SK-N-SH (cell line): ENCODE data around the gene SCEL. TPM values are rescaled to one million over a fixed set of nuclear protein-coding genes. Genes with fewer than 3 reads are reported as not detected.
A peak's percentile ranks its signal among the peaks of the same experiment; 100 is the strongest.

Source experiments
- CTCF ChIA-PET: fragments of 300-600, 350-600 bp; formaldehyde crosslinking; extraction: SDS; loops from one replicate; lab custom pipeline; 2021; lab: Yijun Ruan, JAX
- POLR2A ChIA-PET: fragments of 350-600 bp; sonication (Branson Sonifier 250); formaldehyde crosslinking; extraction: SDS; loops from one replicate; lab custom pipeline; 2020; ENCODE audit warnings: antibody characterized with exemption, inconsistent platforms; lab: Yijun Ruan, JAX
- DNase-seq: peaks from one replicate; pipeline ENCODE4 v3.0.0; 2012
- H2AFZ ChIP-seq: fragments of 200-600 bp; sonication (generic); 2 replicates; pipeline ENCODE4 v1.8.1; 2016; ENCODE audit warnings: antibody characterized with exemption, mild to moderate bottlenecking, low read depth
- H3F3A ChIP-seq: fragments of 200-600 bp; sonication (generic); replicated peaks from 2 replicates; pipeline ENCODE3; 2016; ENCODE audit warnings: antibody characterized with exemption, mild to moderate bottlenecking; ENCODE audit not compliant: insufficient read depth
- H3K27ac ChIP-seq, 2 experiments: fragments of 200-500 bp in 1 of 2; fragments of 200-600 bp in 1 of 2; sonication (Bioruptor generic) in 1 of 2; sonication (generic), shearing (Covaris generic) in 1 of 2; 2 replicates each; pipeline versions ENCODE4 v1.5.1 to v1.6.1; 2014 to 2016; ENCODE audit warnings: low read depth in 2 of 2, inconsistent platforms in 1 of 2, low read length in 1 of 2, mild to moderate bottlenecking in 1 of 2, mixed read lengths in 1 of 2
- H3K27me3 ChIP-seq: fragments of 200-600 bp; sonication (generic), shearing (Covaris generic); 2 replicates; pipeline ENCODE4 v1.6.1; 2016; ENCODE audit warnings: mixed run types; ENCODE audit not compliant: insufficient read depth
- H3K36me3 ChIP-seq, 2 experiments: fragments of 200-500 bp in 1 of 2; fragments of 200-600 bp in 1 of 2; sonication (Bioruptor generic) in 1 of 2; sonication (generic) in 1 of 2; replicated peaks in 1 of 2; 2 replicates each; pipeline versions ENCODE3 to v1.5.1; 2014 to 2016; ENCODE audit warnings: low read length in 1 of 2, mild to moderate bottlenecking in 1 of 2; ENCODE audit not compliant: insufficient read depth in 2 of 2, control insufficient read depth in 1 of 2
- H3K4me1 ChIP-seq, 2 experiments: fragments of 200-500 bp in 1 of 2; fragments of 200-600 bp in 1 of 2; sonication (Bioruptor generic) in 1 of 2; sonication (generic), shearing (Covaris generic) in 1 of 2; 2 replicates each; pipeline versions ENCODE4 v1.5.1 to v1.6.1; 2014 to 2016; ENCODE audit warnings: low read depth in 1 of 2, low read length in 1 of 2, mixed run types in 1 of 2; ENCODE audit not compliant: insufficient read depth in 2 of 2, control insufficient read depth in 1 of 2
- H3K4me2 ChIP-seq: fragments of 200-600 bp; sonication (generic), shearing (Covaris generic); 2 replicates; pipeline ENCODE4 v1.6.1; 2017; ENCODE audit warnings: mixed run types
- H3K4me3 ChIP-seq, 2 experiments: fragments of 200-500 bp in 1 of 2; fragments of 200-600 bp in 1 of 2; sonication (Bioruptor generic) in 1 of 2; sonication (generic), shearing (Covaris generic) in 1 of 2; 2 replicates each; pipeline versions ENCODE4 v1.5.1 to v1.8.1; 2014 to 2016; ENCODE audit warnings: low read depth in 2 of 2, inconsistent platforms in 1 of 2, low read length in 1 of 2, mild to moderate bottlenecking in 1 of 2, mixed read lengths in 1 of 2, moderate library complexity in 1 of 2
- H3K79me2 ChIP-seq: fragments of 200-600 bp; sonication (generic); 2 replicates; pipeline ENCODE4 v1.8.1; 2017; ENCODE audit warnings: mild to moderate bottlenecking; ENCODE audit not compliant: insufficient read depth
- H3K9ac ChIP-seq: fragments of 200-600 bp; sonication (generic); 2 replicates; pipeline ENCODE4 v1.6.1; 2017; ENCODE audit warnings: mixed run types
- H3K9me2 ChIP-seq: fragments of 200-600 bp; sonication (generic); 2 replicates; pipeline ENCODE4 v1.6.1; 2017; ENCODE audit warnings: mixed run types
- H3K9me3 ChIP-seq: fragments of 200-600 bp; sonication (generic); 2 replicates; pipeline ENCODE4 v1.6.1; 2017; ENCODE audit warnings: mixed run types, mild to moderate bottlenecking, moderate library complexity
- H4K20me1 ChIP-seq: fragments of 200-600 bp; sonication (generic); 2 replicates; pipeline ENCODE4 v1.6.1; 2017; ENCODE audit warnings: mild to moderate bottlenecking, mixed run types; ENCODE audit not compliant: insufficient read depth
- CHD2 ChIP-seq: fragments of 150-350 bp; IDR thresholded peaks from 2 replicates; pipeline ENCODE4 v1.6.1; 2018; ENCODE audit warnings: low read length; ENCODE audit not compliant: partially characterized antibody
- CTCF ChIP-seq: fragments of 200-600 bp; sonication (generic); IDR thresholded peaks from 2 replicates; pipeline ENCODE4 v1.6.1; 2017; ENCODE audit warnings: antibody characterized with exemption, mild to moderate bottlenecking, moderate library complexity
- ELF1 ChIP-seq: IDR thresholded peaks from 2 replicates; pipeline ENCODE4 v1.4.0; 2012
- FOSL2 ChIP-seq: IDR thresholded peaks from 2 replicates; pipeline ENCODE4 v1.4.0; 2012; ENCODE audit warnings: low read depth, mild to moderate bottlenecking, moderate library complexity, borderline replicate concordance
- FOXJ3 ChIP-seq: sonication (generic); formaldehyde crosslinking; IDR thresholded peaks from 2 replicates; pipeline ENCODE4 v1.5.1; 2020; ENCODE audit warnings: mild to moderate bottlenecking, missing genetic modification reagents
- FOXM1 ChIP-seq: IDR thresholded peaks from 2 replicates; pipeline ENCODE4 v1.4.0; 2012; ENCODE audit warnings: low read depth, mild to moderate bottlenecking
- GABPA ChIP-seq: IDR thresholded peaks from 2 replicates; pipeline ENCODE4 v1.4.0; 2012; ENCODE audit warnings: low read depth, mild to moderate bottlenecking
- JUND ChIP-seq: IDR thresholded peaks from 2 replicates; pipeline ENCODE4 v1.4.0; 2012
- MAX ChIP-seq: IDR thresholded peaks from 2 replicates; pipeline ENCODE4 v1.4.0; 2012; ENCODE audit warnings: low read depth
- MXI1 ChIP-seq: IDR thresholded peaks from 2 replicates; pipeline ENCODE4 v1.6.1; 2012; ENCODE audit warnings: mild to moderate bottlenecking, low read depth, low read length, improper control_type of control experiment
- PBX3 ChIP-seq: IDR thresholded peaks from 2 replicates; pipeline ENCODE4; 2012
- RAD21 ChIP-seq: IDR thresholded peaks from 2 replicates; pipeline ENCODE4 v1.6.1; 2012; ENCODE audit warnings: mild to moderate bottlenecking, low read length
- SIN3A ChIP-seq: IDR thresholded peaks from 2 replicates; pipeline ENCODE4 v1.6.1; 2012; ENCODE audit warnings: low read depth, mild to moderate bottlenecking, low read length, moderate library complexity, borderline replicate concordance
- SMC3 ChIP-seq: IDR thresholded peaks from 2 replicates; pipeline ENCODE4 v1.6.1; 2012; ENCODE audit warnings: low read depth, low read length, improper control_type of control experiment
- TEAD4 ChIP-seq: IDR thresholded peaks from 2 replicates; pipeline ENCODE4 v1.4.0; 2012; ENCODE audit warnings: mild to moderate bottlenecking, borderline replicate concordance; ENCODE audit not compliant: insufficient read depth
- USF1 ChIP-seq: IDR thresholded peaks from 2 replicates; pipeline ENCODE4 v1.4.0; 2012; ENCODE audit warnings: low read depth, borderline replicate concordance
- YY1 ChIP-seq: IDR thresholded peaks from 2 replicates; pipeline ENCODE4 v1.4.0; 2012; ENCODE audit warnings: low read depth, mild to moderate bottlenecking
- WGBS: methylation state at CpG from one replicate; pipeline ENCODE4 v1.1.6; 2017; ENCODE audit warnings: low lambda C conversion rate; 5-methylcytosine and 5-hydroxymethylcytosine counted together
- polyA plus RNA-seq, 3 experiments: library from polyadenylated mRNA; depleted of rRNA; stranded (reverse); fragments of >200 nt; gene quantifications; 2 replicates each; pipeline ENCODE4 v1.2.3, GENCODE V29; 2012

Gene SCEL
- polyA plus RNA-seq, 1 of the 3 experiments (the other 2 are of a cell fraction) = 0.02 TPM

GRCh38 chr13:77510156-77510555 lies 25.4 kb upstream of the SCEL start:
- H3K9me3 ChIP-seq = no peaks in the 10 kb centered on the region
- no peak for TF ChIP-seq CTCF
- no peak for TF ChIP-seq USF1
- TF ChIP-seq FOXM1 = no peak
- TF ChIP-seq PBX3 = no peak
- TF ChIP-seq RAD21 = no peak
- TF ChIP-seq TEAD4 = no peak
- no peak for TF ChIP-seq GABPA
- TF ChIP-seq JUND = no peak
- no peak for TF ChIP-seq MXI1
- no peak for TF ChIP-seq SMC3
- TF ChIP-seq CHD2 = no peak
- TF ChIP-seq FOXJ3 (CRISPR knock-in tag) = no peak
- TF ChIP-seq SIN3A = no peak
- no peak for TF ChIP-seq FOSL2
- TF ChIP-seq ELF1 = no peak
- TF ChIP-seq YY1 = no peak
- TF ChIP-seq MAX = no peak
- peaks cover 0 to 25% of the 10 kb centered on the region in 2 experiments; a peak in 3 of 4 replicates for H3K4me1 ChIP-seq
- H2AFZ ChIP-seq = no peak overlapping the region
- no peak overlapping the region for H3K4me2 ChIP-seq
- CTCF ChIA-PET = interaction anchor here (1.4 kb wide), 1 partner anchor 17 kb away, joined by 3 read pairs; no protein-coding TSS in a partner anchor
- no peak overlapping the region for H3K4me3 ChIP-seq
- WGBS = 95% methylated on average over 3 of the region's 3 CpGs
- POLR2A ChIA-PET = no interaction called here
- no peaks in the 10 kb centered on the region for H3K36me3 ChIP-seq
- no peak for DNase-seq
- H3K27me3 ChIP-seq = no peaks in the 10 kb centered on the region; the same call in 1 of the 2 replicates
- no peak overlapping the region for H3K9ac ChIP-seq
- H3K9me2 ChIP-seq = no peaks in the 10 kb centered on the region
- H3K79me2 ChIP-seq = no peaks in the 10 kb centered on the region
- H3K27ac ChIP-seq = peak overlapping the region; percentile 73; a peak in 2 of 4 replicates
- H3F3A ChIP-seq = peaks cover 13% of the 10 kb centered on the region
- H4K20me1 ChIP-seq = peaks cover 9% of the 10 kb centered on the region; the same call in 1 of the 2 replicates
